B cell (primary cell): Measurements from ENCODE around the gene RSPRY1.

Experiments
- EZH2 ChIP-seq: IDR thresholded peaks from 2 replicates; pipeline ENCODE4 v1.6.1; 2012; ENCODE audit warnings: borderline replicate concordance, low read depth, mild to moderate bottlenecking, moderate library complexity, low read length; ENCODE audit not compliant: insufficient read depth, poor library complexity, severe bottlenecking
- TF ChIP-seq, protein P1 (sequence below): fragments of 200-600 bp; IDR thresholded peaks from one replicate; pipeline ENCODE4 v1.8.0; 2022; ENCODE audit warnings: antibody characterized with exemption, mild to moderate bottlenecking

DNA sequence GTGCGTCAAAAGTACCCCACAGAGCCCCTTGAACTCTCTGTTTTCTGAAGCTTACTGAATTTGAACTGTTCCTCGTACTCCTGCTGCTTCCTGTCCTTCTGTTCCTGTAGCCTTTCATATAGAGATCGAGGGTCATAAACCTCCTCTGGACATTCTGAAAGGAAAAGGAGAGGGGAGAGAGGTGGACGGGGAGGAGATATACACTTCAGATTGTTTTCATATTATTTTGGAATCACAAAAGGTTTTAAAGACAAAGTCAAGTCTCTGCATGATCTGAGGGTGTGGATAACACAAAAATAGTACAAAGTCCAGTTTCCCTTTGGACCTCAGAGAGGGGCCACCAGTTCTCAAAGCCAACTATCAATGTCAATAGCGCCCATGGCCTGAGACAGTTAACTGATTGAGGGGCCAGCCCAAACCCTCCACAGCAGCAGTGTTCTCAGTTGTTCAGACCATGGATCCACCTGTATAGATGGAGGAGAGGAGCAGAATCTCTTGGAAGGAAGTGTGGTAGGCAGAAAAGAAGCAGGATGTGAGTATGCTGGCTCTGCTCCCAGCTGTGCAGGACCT is 13.3 kb upstream of the RSPRY1 start:
- TF ChIP-seq, protein P1, sequence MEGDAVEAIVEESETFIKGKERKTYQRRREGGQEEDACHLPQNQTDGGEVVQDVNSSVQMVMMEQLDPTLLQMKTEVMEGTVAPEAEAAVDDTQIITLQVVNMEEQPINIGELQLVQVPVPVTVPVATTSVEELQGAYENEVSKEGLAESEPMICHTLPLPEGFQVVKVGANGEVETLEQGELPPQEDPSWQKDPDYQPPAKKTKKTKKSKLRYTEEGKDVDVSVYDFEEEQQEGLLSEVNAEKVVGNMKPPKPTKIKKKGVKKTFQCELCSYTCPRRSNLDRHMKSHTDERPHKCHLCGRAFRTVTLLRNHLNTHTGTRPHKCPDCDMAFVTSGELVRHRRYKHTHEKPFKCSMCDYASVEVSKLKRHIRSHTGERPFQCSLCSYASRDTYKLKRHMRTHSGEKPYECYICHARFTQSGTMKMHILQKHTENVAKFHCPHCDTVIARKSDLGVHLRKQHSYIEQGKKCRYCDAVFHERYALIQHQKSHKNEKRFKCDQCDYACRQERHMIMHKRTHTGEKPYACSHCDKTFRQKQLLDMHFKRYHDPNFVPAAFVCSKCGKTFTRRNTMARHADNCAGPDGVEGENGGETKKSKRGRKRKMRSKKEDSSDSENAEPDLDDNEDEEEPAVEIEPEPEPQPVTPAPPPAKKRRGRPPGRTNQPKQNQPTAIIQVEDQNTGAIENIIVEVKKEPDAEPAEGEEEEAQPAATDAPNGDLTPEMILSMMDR = no peak
- TF ChIP-seq EZH2 = no peak
